K562 (cell line): ENCODE results near the gene PUS7L. TPM values are rescaled to one million over a fixed set of nuclear protein-coding genes. Genes with fewer than 3 reads are reported as not detected.

ENCODE experiments used
- ATAC-seq: fragments of 200-7000 bp; cut with Tn5 transposase; 3 replicates; pipeline ENCODE4 v1.9.1; 2020; ENCODE audit warnings: moderate library complexity
- BruUV-seq: library from RNA; stranded (reverse); fragments of 400-500 nt; replicated peaks from 2 replicates; lab custom pipeline; 2021; lab: Mats Ljungman, UMichigan
- CTCF ChIA-PET: fragments of 300-600 bp; formaldehyde crosslinking; extraction: SDS; loops from one replicate; lab custom pipeline; 2021; ENCODE audit warnings: low intra/inter-chr PET ratio; lab: Yijun Ruan, JAX
- POLR2A ChIA-PET: fragments of 300-600, 350-650 bp; sonication (Branson Sonifier 250); formaldehyde crosslinking; extraction: SDS; loops from one replicate; lab custom pipeline; 2021; ENCODE audit warnings: antibody characterized with exemption, inconsistent platforms; lab: Yijun Ruan, JAX
- DNase-seq, 4 experiments: peaks; one replicate each; pipeline versions ENCODE4 v3.0.0 to v3.0.0-alpha.2; 2011 to 2018; ENCODE audit warnings: low spot score in 3 of 4, mixed read lengths in 3 of 4; ENCODE audit errors: extremely low read depth in 1 of 4
- FAIRE-seq: peaks from 2 replicates; lab custom pipeline; 2011; peaks lifted over from hg19 to GRCh38; lab: Jason Lieb, UNC
- H2AFZ ChIP-seq: 2 replicates; pipeline ENCODE4 v1.6.0; 2011; ENCODE audit warnings: low read depth, low read length, control low read depth, inconsistent platforms
- H3K27ac ChIP-seq: fragments of 200-600 bp; 3 replicates; pipeline ENCODE4 v1.8.0; 2011; ENCODE audit warnings: low read depth, mild to moderate bottlenecking, control low read depth, inconsistent platforms, low read length, moderate library complexity, mixed read lengths; ENCODE audit errors: extremely low read depth
- H3K27me3 ChIP-seq, 2 experiments: fragments of 300-600 bp in 1 of 2; 2 replicates in 1 of 2; 3 replicates in 1 of 2; pipeline versions ENCODE4 v1.6.0 to v1.8.0; 2011; ENCODE audit warnings: inconsistent platforms in 2 of 2, low read length in 2 of 2, mild to moderate bottlenecking in 1 of 2, mixed read lengths in 1 of 2, moderate library complexity in 1 of 2; ENCODE audit not compliant: control insufficient read depth in 2 of 2, insufficient read depth in 2 of 2
- H3K36me3 ChIP-seq: fragments of 300-600 bp; 3 replicates; pipeline ENCODE4 v1.8.0; 2011; ENCODE audit warnings: mild to moderate bottlenecking, low read length, inconsistent platforms; ENCODE audit not compliant: control insufficient read depth, insufficient read depth
- H3K4me1 ChIP-seq, 2 experiments: fragments of 200-600 bp in 1 of 2; replicated peaks in 1 of 2; 2 replicates in 1 of 2; 3 replicates in 1 of 2; pipeline versions ENCODE4 v1.5.1 to v1.8.0; 2011; ENCODE audit warnings: inconsistent platforms in 2 of 2, low read length in 2 of 2, mild to moderate bottlenecking in 1 of 2, mixed read lengths in 1 of 2, moderate library complexity in 1 of 2; ENCODE audit not compliant: control insufficient read depth in 2 of 2, insufficient read depth in 2 of 2
- H3K4me2 ChIP-seq: 2 replicates; pipeline ENCODE4 v1.6.1; 2011; ENCODE audit warnings: low read length, control low read depth, inconsistent platforms, mixed read lengths; ENCODE audit not compliant: insufficient read depth
- H3K4me3 ChIP-seq: fragments of 200-600 bp; sonication (generic), shearing (Covaris generic); 2 replicates; pipeline ENCODE4 v1.5.1; 2016; ENCODE audit warnings: control low read depth, inconsistent platforms
- H3K79me2 ChIP-seq: fragments of 200-600 bp; 3 replicates; pipeline ENCODE4 v1.8.0; 2011; ENCODE audit warnings: low read length, inconsistent platforms; ENCODE audit not compliant: control insufficient read depth, insufficient read depth
- H3K9ac ChIP-seq, 2 experiments: 2 replicates each; pipeline versions ENCODE4 v1.6.0 to v1.6.1; 2011; ENCODE audit warnings: low read depth in 2 of 2, low read length in 2 of 2, control low read depth in 1 of 2, inconsistent platforms in 1 of 2, mild to moderate bottlenecking in 1 of 2, mixed read lengths in 1 of 2; ENCODE audit not compliant: insufficient read depth in 1 of 2
- H3K9me1 ChIP-seq: one replicate; pipeline ENCODE4 v1.6.0; 2011; ENCODE audit warnings: inconsistent platforms, mild to moderate bottlenecking, low read length, moderate library complexity; ENCODE audit not compliant: control insufficient read depth, insufficient read depth
- H3K9me3 ChIP-seq: replicated peaks from 2 replicates; pipeline ENCODE4 v1.5.1; 2011; ENCODE audit warnings: low read depth, low read length, inconsistent platforms; ENCODE audit not compliant: control insufficient read depth, insufficient read depth
- H4K20me1 ChIP-seq: replicated peaks from 2 replicates; pipeline ENCODE4 v1.6.1; 2011; ENCODE audit warnings: low read length, inconsistent platforms, mixed read lengths; ENCODE audit not compliant: control insufficient read depth, insufficient read depth
- CBFB ChIP-seq: sonication (generic); formaldehyde crosslinking; IDR thresholded peaks from 2 replicates; pipeline ENCODE4 v1.4.0; 2020; ENCODE audit warnings: mild to moderate bottlenecking, missing genetic modification reagents
- EHMT2 ChIP-seq: fragments of 450-650 bp; IDR thresholded peaks from 2 replicates; pipeline ENCODE4 v1.6.1; 2018; ENCODE audit warnings: antibody characterized with exemption
- KLF16 ChIP-seq: IDR thresholded peaks from 2 replicates; pipeline ENCODE4 v1.6.1; 2016; ENCODE audit warnings: antibody characterized with exemption
- NUFIP1 ChIP-seq: fragments of 450-650 bp; IDR thresholded peaks from 2 replicates; pipeline ENCODE4 v1.6.1; 2018; ENCODE audit not compliant: partially characterized antibody
- ZMIZ1 ChIP-seq, 2 experiments: fragments of 150-350 bp in 1 of 2; IDR thresholded peaks; 2 replicates each; pipeline ENCODE4 v1.6.1; 2012 to 2016; ENCODE audit warnings: low read depth in 2 of 2, low read length in 2 of 2, mild to moderate bottlenecking in 1 of 2, moderate library complexity in 1 of 2
- in situ Hi-C: fragments of 300-500 bp; cut with MboI; formaldehyde crosslinking; loops from 4 replicates; pipeline ENCODE4 v1.15.0; 2018; ENCODE audit warnings: inconsistent platforms, mixed read lengths
- intact Hi-C: fragments of 100-400 bp; cut with micrococcal nuclease; formaldehyde crosslinking; loops from 2 replicates; pipeline ENCODE4 v1.14.2; 2022
- polyA plus RNA-seq, 8 experiments: library from polyadenylated mRNA; depleted of rRNA in 4 of 8; stranded (reverse) in 5 of 8; unstranded in 3 of 8; fragments of >200 nt; fragmentation: Nextera tagmentation in 2 of 8; fragmentation: Illumina TruSeq in 1 of 8; extraction: Ambion mirVana in 2 of 8; extraction: Trizol in 1 of 8; gene quantifications; 2 replicates each; pipeline versions ENCODE4 v1.2.1 to v1.2.3, GENCODE V29; 2011 to 2014; ENCODE audit warnings: inconsistent platforms in 1 of 8, missing spikeins in 1 of 8
- total RNA-seq, 7 experiments: library from RNA; depleted of rRNA in 6 of 7; stranded (reverse); fragments of >200 nt in 6 of 7; fragmentation: Illumina TruSeq in 2 of 7; extraction: Trizol in 2 of 7; gene quantifications; 2 replicates each; pipeline versions ENCODE4 v1.2.1 to v1.2.3, GENCODE V29; 2011 to 2021; ENCODE audit warnings: low replicate concordance in 1 of 7

The PUS7L gene
- total and polyA plus RNA-seq, 9 of the 15 experiments (the other 6 are each of a cell fraction or from before 2014, with no cell fraction given), result 10.8 to 53.3 (median 25.2) TPM

DNA sequence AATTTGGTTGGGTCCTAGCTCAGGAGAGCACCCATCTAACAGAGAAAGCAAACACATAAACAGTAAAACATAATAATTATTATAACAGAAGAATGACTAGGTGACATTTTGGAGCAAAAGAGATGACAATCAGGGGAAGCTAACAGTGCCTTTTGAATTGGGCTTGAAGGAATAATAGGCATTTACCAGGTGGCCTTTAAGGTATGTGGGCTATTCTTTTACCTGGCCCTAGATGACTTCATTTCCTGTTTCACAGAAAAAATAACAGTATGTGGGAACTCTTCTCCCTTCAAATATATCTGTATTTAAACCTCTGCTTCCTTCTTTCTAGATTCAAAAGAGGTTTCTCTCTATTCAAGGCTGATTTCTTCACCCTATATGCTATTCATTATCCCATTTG, 4.0 kb upstream of the PUS7L start:
- H3K9ac ChIP-seq, result no peak overlapping the region
- H2AFZ ChIP-seq, result no peak overlapping the region
- no peaks in the 10 kb centered on the region for H3K9me3 ChIP-seq
- FAIRE-seq, result no peak
- in situ Hi-C loops (no loop called here), intact Hi-C loops (no loop called here)
- H4K20me1 ChIP-seq, result no peaks in the 10 kb centered on the region
- H3K79me2 ChIP-seq, result peaks cover 43% of the 10 kb centered on the region
- no peak for DNase-seq
- no peak overlapping the region for H3K4me3 ChIP-seq
- no peak overlapping the region for H3K4me2 ChIP-seq
- H3K27me3 ChIP-seq, result no peaks in the 10 kb centered on the region
- ChIA-PET POLR2A (interaction anchor here (1.0 to 1.8 kb wide), 2 partner anchors 9 to 37 kb away, joined by 3 to 4 read pairs; no protein-coding TSS in a partner anchor), CTCF (no interaction called here)
- ATAC-seq, result no peak
- H3K27ac ChIP-seq, result no peak overlapping the region
- TF ChIP-seq NUFIP1, result no peak
- no peak for TF ChIP-seq EHMT2
- no peak for TF ChIP-seq KLF16
- TF ChIP-seq CBFB (CRISPR knock-in tag), result no peak
- no TSS peak for BruUV-seq
- no peaks in the 10 kb centered on the region; the same call in 2 of the 3 replicates for H3K36me3 ChIP-seq
- no peaks in the 10 kb centered on the region for H3K9me1 ChIP-seq
- peaks cover 0 to 9% of the 10 kb centered on the region in 2 experiments; a peak in 2 of 5 replicates for H3K4me1 ChIP-seq

DNA sequence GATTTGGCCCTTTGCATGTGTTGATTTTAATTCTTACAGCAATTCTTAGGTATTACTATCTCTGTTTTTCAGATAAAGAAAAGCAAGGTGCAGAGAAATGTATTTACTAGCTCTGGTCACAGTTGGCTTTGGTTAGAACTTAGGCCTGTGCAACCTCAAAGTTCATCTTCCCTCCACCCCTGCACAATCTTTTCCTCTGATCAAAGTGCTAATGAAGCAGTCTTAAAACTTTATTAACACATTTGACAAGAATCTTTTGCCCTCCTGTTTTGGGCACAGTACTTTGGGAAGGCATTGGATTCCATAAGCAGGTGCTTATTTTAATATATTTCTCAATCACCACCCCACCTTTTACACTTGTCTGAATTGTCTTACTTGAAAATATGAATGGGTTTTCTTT, 2.9 kb upstream of the PUS7L start:
- peaks cover 54% of the 10 kb centered on the region for H3K79me2 ChIP-seq
- H3K9me1 ChIP-seq, result no peaks in the 10 kb centered on the region
- no peak overlapping the region for H2AFZ ChIP-seq
- H3K9ac ChIP-seq, result no peak overlapping the region
- no peaks in the 10 kb centered on the region for H4K20me1 ChIP-seq
- in situ Hi-C loops, result no loop called here
- H3K4me1 ChIP-seq, result peaks cover 4 to 12% of the 10 kb centered on the region in 2 experiments; a peak in 3 of 5 replicates
- no TSS peak for BruUV-seq
- DNase-seq, result peak in 2 of 4 experiments; percentile 11 to 17
- H3K27ac ChIP-seq, result no peak overlapping the region
- no peaks in the 10 kb centered on the region for H3K27me3 ChIP-seq
- no peaks in the 10 kb centered on the region; the same call in 2 of the 3 replicates for H3K36me3 ChIP-seq
- CTCF ChIA-PET, result no interaction called here
- no peak for ATAC-seq
- intact Hi-C loops, result no loop called here
- no peak overlapping the region for H3K4me2 ChIP-seq
- FAIRE-seq, result no peak
- POLR2A ChIA-PET, result interaction anchor here (0.6 kb wide), 1 partner anchor 1378 kb away, joined by 3 read pairs; no protein-coding TSS in a partner anchor
- H3K9me3 ChIP-seq, result no peaks in the 10 kb centered on the region
- H3K4me3 ChIP-seq, result no peak overlapping the region
- TF ChIP-seq ZMIZ1 (IDR thresholded peaks at IDR 0.05; ENCODE audit: low read depth in 2 of 2, low read length in 2 of 2), result no peak
